HEK293T (cell line): ENCODE measurements around the gene CS.

Experiments used
- ARNT ChIP-seq: fragments of 450-650 bp; IDR thresholded peaks from 2 replicates; pipeline ENCODE4 v1.6.1; 2017; ENCODE audit warnings: mild to moderate bottlenecking
- BHLHE40 ChIP-seq: fragments of 450-650 bp; IDR thresholded peaks from 2 replicates; pipeline ENCODE4 v1.6.1; 2016; ENCODE audit warnings: mild to moderate bottlenecking, moderate library complexity, borderline replicate concordance
- ELF4 ChIP-seq: fragments of 450-650 bp; IDR thresholded peaks from 2 replicates; pipeline ENCODE4 v1.6.1; 2017; ENCODE audit warnings: antibody characterized with exemption
- FOXA1 ChIP-seq: fragments of 450-650 bp; IDR thresholded peaks from 2 replicates; pipeline ENCODE4 v1.6.1; 2016; ENCODE audit warnings: mild to moderate bottlenecking
- FOXK2 ChIP-seq: fragments of 450-650 bp; IDR thresholded peaks from 2 replicates; pipeline ENCODE4 v1.6.1; 2016; ENCODE audit warnings: mild to moderate bottlenecking
- FOXM1 ChIP-seq: fragments of 450-650 bp; IDR thresholded peaks from 2 replicates; pipeline ENCODE4 v1.6.1; 2017; ENCODE audit warnings: mild to moderate bottlenecking, borderline replicate concordance
- HDGF ChIP-seq: fragments of 450-650 bp; IDR thresholded peaks from 2 replicates; pipeline ENCODE4 v1.6.1; 2017; ENCODE audit warnings: antibody characterized with exemption, borderline replicate concordance
- LEF1 ChIP-seq: fragments of 450-650 bp; IDR thresholded peaks from 2 replicates; pipeline ENCODE4 v1.6.1; 2017; ENCODE audit warnings: mild to moderate bottlenecking, borderline replicate concordance
- NFRKB ChIP-seq: fragments of 450-650 bp; IDR thresholded peaks from 2 replicates; pipeline ENCODE4 v1.6.1; 2016; ENCODE audit warnings: mild to moderate bottlenecking, moderate library complexity
- SP1 ChIP-seq: fragments of 450-650 bp; IDR thresholded peaks from 2 replicates; pipeline ENCODE4 v1.6.1; 2017
- SUZ12 ChIP-seq: fragments of 450-650 bp; IDR thresholded peaks from 2 replicates; pipeline ENCODE4 v1.6.1; 2016; ENCODE audit warnings: mild to moderate bottlenecking
- TARDBP ChIP-seq: fragments of 450-650 bp; IDR thresholded peaks from 2 replicates; pipeline ENCODE4 v1.6.1; 2016

GRCh38 chr12:56299853-56300643 is at the start of gene CS:
- TF ChIP-seq ARNT, result no peak
- no peak for TF ChIP-seq TARDBP
- no peak for TF ChIP-seq SP1
- no peak for TF ChIP-seq FOXM1
- TF ChIP-seq SUZ12, result no peak
- no peak for TF ChIP-seq BHLHE40
- TF ChIP-seq FOXA1, result no peak
- TF ChIP-seq LEF1, result no peak
- no peak for TF ChIP-seq FOXK2
- TF ChIP-seq HDGF, result no peak
- TF ChIP-seq NFRKB, result no peak
- TF ChIP-seq ELF4, result no peak
